ENCODE measurements around the gene MUL1.

Gene MUL1

GRCh38 chr1:20485527-20486456, 22.2 kb downstream of the MUL1 start, which contains the start of gene CAMK2N1:
Gene CAMK2N1 (minus strand): TSS chr1:20486210. CDS start chr1:20485379, 831 bp downstream.
- no peak for DNase-seq (ENCODE audit: low read depth, low spot score)

- DNase-seq (ENCODE audit: low read depth, low spot score), result no peak
Measured at GRCh38 chr1:20484519-20485462, 23.2 kb downstream of the MUL1 start.

- DNase-seq (ENCODE audit: low read depth, low spot score), result no peak
Measured at GRCh38 chr1:20483833-20484518, 24.0 kb downstream of the MUL1 start.

- DNase-seq (ENCODE audit: low read depth, low spot score), result no peak
Measured at GRCh38 chr1:20483098-20483832, 24.7 kb downstream of the MUL1 start.

GRCh38 chr1:20481643-20482498, 26.1 kb downstream of the MUL1 start:
- no peak for DNase-seq (ENCODE audit: low read depth, low spot score)

- no peak for DNase-seq (ENCODE audit: low read depth, low spot score)
Measured at GRCh38 chr1:20480951-20481617, 26.9 kb downstream of the MUL1 start.

GRCh38 chr1:20480243-20480944, 27.6 kb downstream of the MUL1 start:
- no peak for DNase-seq (ENCODE audit: low read depth, low spot score)

- DNase-seq (ENCODE audit: low read depth, low spot score), result no peak
Measured at GRCh38 chr1:20479840-20480239, 28.1 kb downstream of the MUL1 start.

- DNase-seq (ENCODE audit: low read depth, low spot score), result no peak
Measured at GRCh38 chr1:20478057-20478635, 29.8 kb downstream of the MUL1 start.

GRCh38 chr1:20477348-20478056, 30.4 kb downstream of the MUL1 start:
- no peak for DNase-seq (ENCODE audit: low read depth, low spot score)

- no peak for DNase-seq (ENCODE audit: low read depth, low spot score)
Measured at GRCh38 chr1:20476265-20477038, 31.5 kb downstream of the MUL1 start.

GRCh38 chr1:20474996-20475395, 33.0 kb downstream of the MUL1 start:
- no peak for DNase-seq (ENCODE audit: low read depth, low spot score)

- DNase-seq (ENCODE audit: low read depth, low spot score), result no peak
Measured at GRCh38 chr1:20474333-20474975, 33.5 kb downstream of the MUL1 start.

GRCh38 chr1:20473894-20474293, 34.1 kb downstream of the MUL1 start:
- DNase-seq (ENCODE audit: low read depth, low spot score), result no peak

- no peak for DNase-seq (ENCODE audit: low read depth, low spot score)
Measured at GRCh38 chr1:20472860-20473711, 34.9 kb downstream of the MUL1 start.

GRCh38 chr1:20472121-20472520, 35.8 kb downstream of the MUL1 start:
- no peak for DNase-seq (ENCODE audit: low read depth, low spot score)

Data from activated CD4-positive, CD25-positive, alpha-beta regulatory T cell treated with anti-CD3 and anti-CD28 coated beads, Interleukin-2, amount 50 U/mL, for 16 hours (primary cell).